HG03558 (cell line): ENCODE measurements around the gene PAXX.
"Not testable (repeated sequence)": the region's sequence is repeated elsewhere in the genome, so short reads cannot be mapped to it uniquely, and the experiment has no call there.

ENCODE experiments used
- ATAC-seq: cut with Tn5 transposase; IDR thresholded peaks from one replicate; pipeline ENCODE4 v1.9.1; 2021; ENCODE audit warnings: moderate number of reproducible peaks; ENCODE audit not compliant: unreplicated experiment; ENCODE audit errors: extremely low read depth

Gene PAXX

DNA sequence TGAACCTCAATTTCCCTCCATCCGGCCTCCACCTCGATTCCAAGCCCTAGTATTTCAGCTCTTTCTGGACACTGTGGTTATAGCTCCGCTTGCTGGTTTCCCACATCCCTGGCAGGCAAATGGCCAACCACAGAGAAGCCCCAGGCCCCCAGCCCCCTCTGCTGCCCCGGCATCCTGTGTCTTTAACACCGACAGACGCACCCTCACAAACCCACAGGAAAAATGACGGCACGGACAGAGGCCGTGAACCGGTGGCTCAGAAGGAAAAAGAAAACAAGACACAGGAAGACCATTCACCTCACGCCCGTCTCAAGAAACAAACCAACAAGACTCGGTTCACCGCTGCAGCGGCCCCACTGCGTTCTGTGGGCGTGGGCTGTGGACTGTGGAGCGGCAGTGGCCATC, 5.6 kb downstream of the PAXX start:
- no peak for ATAC-seq

DNA sequence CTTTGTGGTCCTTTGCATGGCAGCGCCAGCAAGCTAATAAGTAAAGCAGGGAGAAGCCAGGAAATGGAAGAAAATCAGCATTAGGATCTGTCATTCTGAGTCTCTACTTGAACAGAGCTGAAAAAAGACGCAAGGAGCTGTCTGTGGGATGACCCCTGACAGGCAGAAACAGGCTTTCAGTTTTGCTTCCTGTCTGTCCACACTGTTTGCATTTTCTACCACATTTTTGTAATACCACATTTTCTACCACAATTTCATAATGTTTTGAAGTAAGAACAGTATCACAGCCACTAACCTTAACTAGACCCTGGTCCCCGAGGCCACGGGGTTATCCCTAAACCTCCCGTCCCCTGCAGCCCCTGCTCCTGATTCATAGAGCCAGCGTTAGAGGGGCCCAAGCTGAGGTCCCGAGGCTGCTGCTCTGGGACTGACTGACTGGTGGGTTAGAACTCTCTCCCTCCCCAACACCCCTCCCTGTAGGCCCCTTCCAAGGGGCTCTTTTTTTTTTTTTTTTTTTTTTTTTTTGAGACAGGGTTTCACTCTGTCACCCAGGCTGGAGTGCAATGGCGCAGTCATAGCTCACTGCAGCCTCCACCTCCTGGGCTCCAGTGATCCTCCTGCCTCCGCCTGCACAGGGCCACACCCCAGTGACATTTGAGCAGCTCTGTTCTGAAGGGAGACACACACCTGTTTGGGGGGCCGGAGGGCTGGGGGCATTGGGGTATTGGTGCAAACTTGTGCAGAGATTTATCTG, 8.1 kb downstream of the PAXX start:
- ATAC-seq = no peak

DNA sequence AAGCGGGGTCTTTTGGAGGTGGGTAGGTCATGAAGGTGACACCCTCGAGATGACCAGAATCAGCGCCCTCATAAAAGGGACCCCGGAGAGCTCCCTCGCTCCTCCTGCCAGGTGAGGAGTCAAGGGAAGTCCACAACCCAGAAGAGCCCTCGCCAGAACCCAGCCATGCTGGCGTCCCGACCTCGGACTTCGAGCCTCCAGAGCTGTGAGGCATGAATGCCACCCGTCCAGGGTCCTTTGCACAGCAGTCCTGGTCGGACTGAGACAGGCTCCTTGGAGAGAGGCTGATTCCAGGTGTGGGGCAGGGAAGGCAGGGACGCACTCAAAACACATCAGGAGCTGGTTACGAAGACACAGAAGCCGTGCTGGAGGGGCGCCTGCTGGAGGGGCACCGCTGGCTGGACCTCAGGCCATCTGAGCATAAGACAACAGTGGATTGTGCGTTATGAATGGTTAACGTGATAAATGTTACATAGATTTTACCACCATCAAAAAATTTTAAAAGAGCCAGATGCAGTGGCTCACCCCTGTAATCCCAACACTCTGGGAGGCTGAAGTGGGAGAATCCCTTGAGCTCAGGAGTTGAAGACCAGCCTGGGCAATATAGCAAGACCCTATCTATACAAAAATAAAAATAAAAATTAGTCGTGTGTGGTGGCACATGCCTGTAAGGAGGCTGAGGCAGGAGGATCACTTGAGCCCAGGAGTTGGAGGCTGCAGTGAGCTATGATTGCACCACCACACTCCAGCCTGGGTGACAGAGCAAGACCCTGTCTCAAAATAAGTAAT, 9.8 kb downstream of the PAXX start:
- no peak for ATAC-seq

DNA sequence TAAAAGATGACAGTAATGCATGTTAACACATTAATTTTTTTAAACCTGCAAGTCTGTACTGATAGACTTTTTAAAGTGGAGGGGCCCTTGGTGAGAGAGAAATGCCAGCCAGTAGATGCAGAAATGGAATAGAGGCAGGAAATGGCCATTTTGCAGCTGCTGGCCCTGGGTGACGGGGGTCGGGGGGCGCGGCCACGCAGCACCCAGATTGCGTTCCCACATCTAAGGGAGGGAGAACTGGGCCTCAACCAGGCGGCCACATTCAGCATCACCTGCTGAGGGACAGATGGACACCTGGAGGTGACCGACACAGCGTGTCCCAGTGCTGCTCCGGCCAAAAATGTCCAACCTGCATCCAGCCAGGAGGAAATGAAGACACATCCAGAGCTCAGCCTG, 10.4 kb downstream of the PAXX start:
- ATAC-seq = no peak

DNA sequence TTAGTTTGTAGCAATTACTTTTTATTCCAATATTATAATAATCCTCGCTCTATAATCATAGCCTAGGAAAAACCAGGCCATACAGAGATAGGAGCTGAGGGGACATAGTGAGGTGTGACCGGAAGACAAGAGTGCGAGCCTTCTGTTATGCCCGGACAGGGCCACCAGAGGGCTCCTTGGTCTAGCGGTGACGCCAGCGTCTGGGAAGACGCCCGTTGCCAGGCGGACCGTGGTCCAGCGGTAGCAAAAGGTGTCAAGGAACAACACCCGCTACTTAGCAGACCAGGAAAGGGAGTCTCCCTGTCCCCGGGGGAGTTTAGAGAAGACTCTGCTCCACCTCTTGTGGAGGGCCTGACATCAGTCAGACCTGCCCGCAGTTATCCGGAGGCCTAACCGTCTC, 12.1 kb downstream of the PAXX start:
- not testable (repeated sequence) for ATAC-seq

DNA sequence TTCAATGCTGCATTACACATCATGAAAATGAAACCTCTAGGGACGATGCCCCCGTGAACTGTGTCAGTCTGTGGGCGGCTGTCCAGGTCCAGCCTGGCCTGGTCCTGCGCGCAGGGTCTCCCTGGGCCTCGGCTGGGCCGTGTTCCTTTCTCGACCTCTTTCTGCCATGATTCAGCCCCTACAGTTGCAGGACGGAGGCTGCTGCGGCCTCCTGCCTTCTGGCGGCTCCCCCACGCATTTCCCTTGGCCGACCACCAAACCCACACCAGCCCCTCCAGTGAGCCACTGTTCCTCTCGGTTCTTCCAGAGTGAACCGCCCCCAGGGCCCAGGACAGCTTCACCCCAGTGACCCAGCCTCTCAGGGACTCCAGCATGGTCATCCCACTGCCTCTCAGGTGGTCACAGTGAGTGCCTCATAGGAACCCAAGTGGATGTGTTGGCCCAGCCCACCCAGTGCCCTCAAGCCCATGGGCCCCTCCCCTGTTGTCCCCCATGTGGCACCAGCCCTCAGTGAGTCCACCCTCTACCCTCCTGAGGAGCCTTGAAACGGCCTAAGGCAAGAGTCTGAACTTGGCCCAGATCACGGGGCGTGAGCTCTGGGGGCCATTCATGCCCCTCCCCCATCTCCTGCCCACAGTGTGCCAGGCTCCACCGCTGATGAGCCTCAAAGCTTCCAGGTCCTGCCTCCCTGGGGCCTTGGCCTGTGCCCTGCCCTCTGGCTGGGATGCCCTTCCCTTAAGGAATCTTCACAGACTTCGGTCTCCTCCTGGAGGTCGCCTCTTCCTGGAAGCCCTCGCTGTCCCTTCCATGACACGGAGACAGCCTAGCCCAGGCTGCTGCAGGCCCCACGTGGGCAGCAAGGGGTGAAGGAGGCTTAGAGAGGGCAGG, 14.1 kb downstream of the PAXX start:
- no peak for ATAC-seq

DNA sequence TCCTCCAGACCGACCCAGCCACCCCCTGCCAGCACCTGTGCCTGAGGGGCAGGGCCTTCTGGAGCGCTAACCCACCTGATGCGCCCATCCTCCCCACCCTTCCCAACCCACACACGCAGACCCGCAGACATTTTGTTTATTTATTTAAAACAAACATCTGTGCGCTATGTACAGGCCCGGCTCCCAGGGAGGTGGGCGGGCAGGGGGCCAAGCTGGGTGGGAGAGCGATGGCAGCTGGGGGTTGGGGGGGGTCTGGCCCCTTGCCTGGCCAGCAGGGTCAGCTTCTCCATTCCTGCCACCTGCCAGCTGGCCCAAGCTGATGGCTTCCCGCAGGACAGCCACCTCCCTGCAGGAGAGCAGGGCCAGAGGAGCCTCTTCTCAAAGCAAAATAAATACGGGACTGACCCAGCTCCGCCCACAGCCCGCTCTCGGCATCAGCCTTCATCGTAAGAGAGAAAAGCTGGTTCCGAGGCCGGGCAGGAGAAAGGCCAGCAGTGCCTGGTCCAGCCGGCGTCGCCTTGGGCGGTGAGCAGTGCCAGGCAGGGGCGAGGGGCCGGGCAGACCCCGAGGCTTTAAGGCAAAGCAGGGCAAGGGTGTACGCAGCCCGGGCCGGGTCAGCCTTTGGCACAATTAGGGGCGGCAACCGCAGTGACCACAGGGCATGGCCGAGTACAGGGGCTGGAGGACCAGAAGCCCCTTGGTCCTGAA, 15.0 kb downstream of the PAXX start:
- no peak for ATAC-seq

DNA sequence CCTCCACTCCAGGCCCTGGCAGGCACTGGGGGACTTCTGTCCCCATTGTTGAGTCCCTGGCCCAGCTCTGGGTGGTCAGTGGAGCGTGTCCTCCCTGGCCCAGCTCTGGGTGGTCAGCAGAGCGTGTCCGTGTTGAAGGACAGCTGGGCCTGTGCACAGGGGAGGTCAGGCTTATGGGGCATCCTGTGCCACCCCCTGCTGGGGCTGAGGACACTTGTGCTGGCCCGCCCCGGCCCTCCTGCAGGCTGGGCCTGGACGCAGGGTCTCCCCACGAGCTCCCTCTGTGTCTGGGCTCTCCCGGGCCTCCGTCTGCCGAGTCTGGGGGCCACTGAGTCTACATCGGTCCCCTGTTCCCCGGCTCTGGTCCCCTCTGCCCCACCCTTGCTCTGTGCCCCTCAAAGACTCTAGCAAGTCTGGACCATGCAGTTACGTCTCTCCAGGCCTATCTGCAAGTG, 15.6 kb downstream of the PAXX start:
- no peak for ATAC-seq

DNA sequence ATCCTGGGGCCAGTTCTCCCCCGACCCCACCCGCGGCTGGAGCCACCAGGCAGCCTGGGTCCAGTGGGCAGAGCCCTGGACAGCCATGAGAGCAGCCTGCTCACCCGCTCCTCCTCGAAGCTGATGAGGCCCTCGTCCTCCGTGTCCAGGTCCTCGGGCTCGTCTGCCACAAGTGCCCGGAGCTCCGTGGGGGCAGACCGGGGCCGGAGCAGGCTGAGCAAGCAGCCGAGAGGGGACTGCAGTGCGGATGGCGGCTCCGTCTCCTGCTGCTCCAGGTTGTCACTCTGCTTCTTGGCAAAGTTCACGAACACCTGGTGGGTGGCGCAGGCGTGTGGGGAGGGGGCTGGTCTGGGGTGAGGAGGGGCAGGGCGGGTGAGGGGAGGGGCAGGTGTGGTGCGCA, 16.1 kb downstream of the PAXX start:
- ATAC-seq = no peak

DNA sequence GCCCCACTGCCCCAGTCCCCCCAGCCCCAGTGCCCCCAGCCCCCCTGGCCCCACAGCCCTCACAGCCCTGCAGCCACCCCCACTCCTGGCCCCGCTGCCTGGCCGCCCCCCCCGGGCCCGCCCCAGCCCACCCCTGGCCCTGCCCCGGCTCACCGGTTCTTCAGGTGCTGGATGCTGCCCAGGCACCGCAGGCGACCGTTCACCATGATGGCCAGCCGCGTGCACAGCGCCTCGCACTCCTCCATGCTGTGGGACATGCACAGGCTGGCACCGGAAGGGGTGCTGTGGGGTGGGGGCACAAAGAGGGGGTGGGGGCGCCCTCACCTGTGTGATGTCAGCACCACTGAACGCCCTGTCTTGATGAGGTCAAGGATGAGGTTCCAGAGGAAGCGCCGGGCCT, 17.0 kb downstream of the PAXX start:
- ATAC-seq = no peak

DNA sequence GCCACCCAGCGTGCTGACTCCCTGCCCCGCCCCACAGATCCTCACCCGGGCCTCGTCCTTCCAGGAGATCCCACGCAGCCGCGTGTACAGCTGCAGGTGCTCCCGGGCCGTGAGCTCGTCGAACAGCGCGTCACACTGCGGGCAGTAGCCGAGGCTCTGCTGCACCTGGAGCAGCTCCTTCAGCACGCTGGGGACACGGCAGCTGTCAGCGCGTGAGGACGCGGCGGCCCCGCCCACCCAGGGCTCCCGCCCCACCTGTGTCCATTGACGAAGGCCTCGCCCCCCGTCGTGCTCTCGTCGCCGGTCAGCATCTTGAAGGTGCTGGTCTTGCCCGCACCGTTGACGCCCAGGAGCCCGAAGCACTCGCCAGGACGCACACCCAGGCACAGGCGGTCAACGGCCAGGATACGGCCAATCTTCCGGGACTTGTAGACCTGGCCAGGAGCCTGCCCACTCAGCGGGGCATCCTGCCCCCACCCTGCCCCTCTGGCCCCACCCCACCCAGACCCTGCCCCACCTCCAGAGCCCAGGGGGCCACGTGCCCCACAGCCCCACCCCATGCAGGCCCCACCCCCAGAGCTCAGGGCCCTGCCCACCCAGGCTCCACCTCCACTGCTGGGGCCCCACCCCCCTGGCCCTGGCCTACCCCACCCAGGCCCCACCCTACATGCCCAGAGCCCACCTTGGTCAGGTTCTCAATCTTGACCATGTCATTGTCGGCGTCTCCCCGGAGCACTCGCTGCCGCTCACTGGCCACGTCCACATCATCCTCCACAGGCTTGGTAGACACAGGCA, 17.9 kb downstream of the PAXX start:
- ATAC-seq = no peak

DNA sequence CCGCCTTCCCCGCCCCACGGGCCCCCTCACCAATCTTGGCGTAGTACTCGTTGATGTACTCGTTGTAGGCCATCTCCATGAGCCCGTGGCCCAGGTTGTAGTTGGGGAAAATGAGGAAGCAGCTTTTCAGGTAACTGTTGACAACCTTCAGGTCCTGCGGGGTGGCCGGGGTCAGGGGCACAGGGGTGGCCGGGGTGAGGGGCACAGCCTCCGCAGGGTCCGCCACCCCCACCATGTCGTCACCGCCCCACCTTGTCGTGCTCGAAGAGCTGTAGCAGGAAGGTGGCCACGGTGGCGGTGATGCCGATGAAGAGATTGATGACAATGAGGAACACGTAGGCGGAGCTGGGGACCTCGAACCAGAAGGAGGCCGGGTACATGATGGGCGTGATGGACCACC, 18.9 kb downstream of the PAXX start:
- no peak for ATAC-seq

DNA sequence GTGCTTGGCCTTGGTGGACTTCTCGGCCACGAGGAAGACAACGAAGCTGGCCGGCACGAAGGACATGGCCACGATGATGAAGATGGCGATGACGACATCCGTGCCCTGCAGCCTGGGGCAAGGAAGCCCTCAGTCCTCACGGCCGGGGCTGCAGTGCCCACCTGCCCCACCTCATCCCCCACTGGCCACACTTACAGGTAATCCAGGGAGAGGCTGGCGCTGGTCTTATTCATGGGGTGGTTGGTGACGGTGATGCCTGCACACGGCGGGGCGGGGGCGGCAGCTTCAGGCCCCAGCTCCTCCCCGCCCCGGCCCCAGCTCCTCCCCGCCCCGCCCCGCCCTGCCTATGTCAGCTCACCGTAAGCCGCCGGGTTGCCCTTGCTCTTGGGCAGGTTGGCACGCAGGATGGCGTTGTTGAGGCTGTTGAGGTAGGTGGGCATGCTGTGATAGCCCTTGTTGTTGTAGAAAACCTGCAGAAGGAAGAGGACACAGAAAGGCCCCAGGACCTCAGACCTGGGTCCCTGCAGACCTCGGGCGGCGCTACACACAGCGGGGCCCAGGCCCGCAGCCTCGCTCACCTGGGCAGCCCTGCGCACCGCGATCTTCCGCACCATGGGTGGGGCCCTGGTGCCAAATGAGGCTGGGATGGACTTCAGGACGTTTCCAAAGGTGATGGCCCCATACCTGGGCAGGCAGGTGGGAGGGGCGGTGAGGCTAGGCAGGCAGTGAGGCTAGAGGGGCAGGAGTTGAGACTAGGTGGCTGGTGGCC, 19.9 kb downstream of the PAXX start:
- no peak for ATAC-seq

DNA sequence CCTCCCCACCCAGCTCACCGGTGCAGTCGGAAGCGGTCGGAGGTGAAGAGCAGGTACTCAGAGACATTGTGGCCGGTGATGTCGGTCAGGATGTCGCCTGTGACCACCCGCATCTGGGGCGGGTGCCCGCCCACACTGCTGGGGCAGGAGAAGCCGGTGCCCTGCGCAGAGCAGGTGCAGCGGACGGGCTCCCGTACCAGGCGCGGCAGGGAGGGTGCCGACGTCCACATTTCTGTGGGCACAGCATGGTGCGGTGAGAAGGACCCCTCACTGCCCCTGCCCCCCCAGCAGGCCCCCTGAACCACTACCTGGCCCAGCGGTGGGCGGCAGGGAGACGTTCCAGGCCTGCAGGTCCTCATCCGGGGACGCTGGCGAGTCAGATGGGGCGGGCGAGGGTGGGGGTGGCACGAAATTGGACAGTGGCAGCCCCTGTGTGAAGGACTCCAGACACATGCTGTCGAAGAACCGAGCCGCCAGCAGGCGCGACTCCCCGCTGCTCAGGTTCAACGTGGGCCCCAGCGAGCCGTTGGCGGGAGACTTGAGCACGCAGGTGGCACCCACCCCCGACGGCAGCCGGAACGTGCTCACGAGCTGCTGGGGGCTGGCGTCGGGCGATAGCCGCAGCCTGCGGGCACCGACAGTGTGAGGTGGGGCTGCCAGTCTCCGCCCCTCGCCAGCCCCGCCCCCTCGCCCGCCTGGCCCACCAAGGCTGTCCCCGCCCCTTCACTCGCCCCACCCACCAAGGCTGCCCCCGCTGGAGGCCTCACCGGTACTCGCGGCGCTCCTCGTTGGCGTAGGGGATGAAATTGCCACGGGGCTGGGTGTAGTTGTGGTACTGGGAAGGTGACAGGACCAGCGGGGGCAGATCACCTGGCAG, 20.7 kb downstream of the PAXX start:
- no peak for ATAC-seq

DNA sequence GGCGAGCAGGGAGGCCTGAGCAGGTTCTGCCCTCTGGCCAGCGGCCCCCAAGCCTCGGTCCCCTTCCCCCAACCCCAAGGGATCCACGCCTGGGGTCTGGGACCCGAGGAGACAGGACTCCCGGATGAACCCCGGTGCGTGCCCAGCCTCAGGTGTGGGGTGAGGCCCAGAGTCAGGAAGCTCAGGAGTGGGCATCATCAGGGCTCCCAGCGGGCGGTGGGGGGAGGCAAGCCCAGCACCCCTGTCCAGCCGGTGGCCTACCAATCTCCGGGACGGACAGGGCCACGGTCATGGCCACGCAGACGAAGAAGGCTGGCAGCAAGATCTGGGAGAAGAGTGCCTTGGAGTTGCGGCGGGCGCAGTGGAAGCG, 21.3 kb downstream of the PAXX start:
- ATAC-seq = no peak

DNA sequence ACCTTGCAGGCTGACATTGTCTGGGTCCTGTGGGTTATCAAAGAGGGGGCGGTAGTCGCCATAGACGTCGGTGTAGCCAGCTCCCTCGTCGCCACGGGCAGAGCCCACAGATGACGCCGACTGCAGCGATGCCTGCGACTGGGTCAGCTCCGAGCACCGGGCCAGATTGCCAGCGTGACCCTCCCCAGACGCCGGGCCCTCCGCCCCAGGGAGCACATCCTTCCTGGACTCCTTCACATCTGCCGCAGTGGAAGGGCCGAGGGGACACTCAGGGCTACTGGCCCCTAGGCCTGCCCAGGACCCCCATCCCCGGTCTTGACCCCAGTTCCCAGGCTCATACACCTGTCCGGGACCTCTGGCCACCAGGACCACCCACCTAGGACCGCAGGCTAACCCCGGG, 21.9 kb downstream of the PAXX start:
- ATAC-seq = no peak

DNA sequence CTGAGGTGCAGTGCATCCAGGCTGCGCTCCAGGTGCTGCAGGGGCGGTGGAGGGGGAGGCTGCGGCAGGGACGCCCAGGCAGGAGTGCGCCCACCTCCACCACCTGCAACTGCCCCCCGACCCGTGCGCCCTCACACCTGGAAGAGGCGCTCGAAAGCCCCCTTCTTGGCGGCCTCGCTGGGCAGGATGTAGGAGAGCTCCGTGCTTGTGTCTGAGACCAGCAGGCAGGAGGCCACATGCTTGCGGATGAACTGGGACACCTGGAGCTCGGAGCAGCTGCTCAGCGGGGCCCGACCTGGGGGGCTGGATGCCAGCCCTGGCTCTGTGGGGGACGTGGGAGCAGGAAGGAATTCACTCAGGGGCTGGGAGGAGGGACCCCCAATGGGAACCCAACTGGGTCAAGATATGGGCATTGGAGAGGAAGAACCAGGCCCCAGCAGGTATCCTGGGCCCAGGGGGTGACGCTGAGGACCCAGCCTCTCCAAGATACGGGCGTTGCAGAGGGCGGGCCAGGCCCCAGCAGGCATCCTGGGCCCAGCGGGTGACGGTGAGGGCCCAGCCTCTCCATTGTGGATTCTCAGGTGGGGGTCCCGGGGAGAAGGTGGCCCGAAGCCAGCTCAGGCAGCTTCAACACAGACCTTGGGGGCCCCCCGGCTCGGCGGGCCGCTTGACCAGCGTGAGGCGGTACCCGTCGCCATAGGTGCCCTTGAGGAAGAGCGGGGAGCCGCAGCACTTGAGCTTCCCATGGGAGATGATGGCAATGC, 22.7 kb downstream of the PAXX start:
- no peak for ATAC-seq
